ENCODE results near the gene NXT2. TPM values are rescaled to one million over a fixed set of nuclear protein-coding genes. Genes with fewer than 3 reads are reported as not detected.

The NXT2 gene
- total RNA-seq, result 12.3 and 14.7 TPM in 2 replicates

DNA sequence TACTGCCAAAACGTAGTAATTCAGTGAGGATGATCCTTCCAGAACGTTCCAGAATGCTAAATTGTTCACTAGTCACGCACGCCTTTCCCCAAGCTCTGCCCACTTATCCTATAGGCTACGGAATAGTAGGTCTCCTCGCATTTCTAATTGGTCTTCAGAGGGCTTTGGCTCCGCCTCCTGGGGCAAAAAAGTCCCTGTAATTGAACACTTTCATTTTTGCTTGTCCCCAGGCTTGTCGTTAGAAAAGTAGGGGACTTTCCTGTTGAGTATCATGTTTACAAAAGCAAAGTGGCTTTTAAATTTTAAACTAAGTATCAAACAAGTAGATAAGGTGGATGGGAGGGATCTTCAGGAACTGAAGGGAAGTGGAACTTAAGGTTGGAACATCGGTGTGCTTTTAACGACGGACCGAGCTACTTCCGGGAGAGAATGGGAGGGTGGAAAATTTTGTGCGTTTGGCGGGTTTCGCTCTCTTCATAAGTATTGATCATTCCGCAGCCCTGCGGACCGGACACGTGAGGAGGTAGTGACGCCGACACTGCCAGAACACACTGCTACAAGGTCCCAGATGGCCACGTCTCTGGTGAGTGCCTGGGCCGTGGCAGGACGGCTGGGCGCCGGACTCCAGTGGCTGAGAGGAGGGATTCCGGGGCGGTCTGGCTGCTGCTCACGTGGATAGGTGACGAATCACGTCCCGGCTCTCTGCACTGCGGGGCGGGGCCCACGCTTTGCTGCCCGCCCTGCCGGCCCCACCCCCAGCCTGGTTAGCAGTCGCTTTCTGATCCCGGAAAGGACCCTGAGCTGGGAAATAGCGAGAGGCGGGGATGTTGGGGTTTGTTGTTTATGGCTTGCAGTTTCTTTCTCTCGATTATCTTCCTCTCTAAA, at the start of gene NXT2:
Gene NXT2, plus strand, starts transcription at position 406 of the 885 bp plus-strand sequence. Its CDS starts 163 bp downstream, at position 569.

Other genes with a start within 250 kb of the NXT2 start
- gene GUCY2F, start 54.8 kb upstream of the NXT2 start, total RNA-seq, result 0.21 TPM in 1 of 2 replicates, not detected in the other
- 0.21 TPM in 1 of 2 replicates, not detected in the other for gene KCNE5, start 88.3 kb downstream of the NXT2 start, total RNA-seq
- 50.3 and 88.4 TPM in 2 replicates for gene ACSL4, start 196.4 kb downstream of the NXT2 start, total RNA-seq